ENCODE results near the gene SLC6A12. TPM values are rescaled to one million over a fixed set of nuclear protein-coding genes. Genes with fewer than 3 reads are reported as not detected.

SLC6A12 gene
- total and polyA plus RNA-seq, 9 of the 15 experiments (the other 6 are each of a cell fraction or from before 2014, with no cell fraction given) = not detected

- H3K4me2 ChIP-seq (ENCODE audit: insufficient read depth, low read length) = no peak overlapping the region
- H3K36me3 ChIP-seq (ENCODE audit: control insufficient read depth, insufficient read depth, low read length) = no peaks in the 10 kb centered on the region
- H3K9ac ChIP-seq (ENCODE audit: insufficient read depth in 1 of 2, low read depth in 2 of 2, low read length in 2 of 2) = no peak overlapping the region
- ATAC-seq (no peak; the same call in 2 of the 3 replicates), FAIRE-seq (no peak), DNase-seq (ENCODE audit: extremely low read depth in 1 of 4, low spot score in 3 of 4) (no peak)
- POLR2A ChIA-PET = interaction anchor here (0.6 to 1.1 kb wide), 2 partner anchors 10 to 59 kb away, joined by 3 read pairs; no protein-coding TSS in a partner anchor
- no peaks in the 10 kb centered on the region for H3K9me3 ChIP-seq (replicated peaks; ENCODE audit: control insufficient read depth, insufficient read depth, low read depth, low read length)
- no peaks in the 10 kb centered on the region for H3K79me2 ChIP-seq (ENCODE audit: control insufficient read depth, insufficient read depth, low read length)
- H3K4me1 ChIP-seq (replicated peaks in 1 of 2; ENCODE audit: control insufficient read depth in 2 of 2, insufficient read depth in 2 of 2, low read length in 2 of 2) = no peaks in the 10 kb centered on the region; a peak in 1 of 5 replicates
- BruUV-seq (replicated peaks) = no TSS peak
- peaks cover 32 to 78% of the 10 kb centered on the region in 2 experiments for H3K27me3 ChIP-seq (ENCODE audit: control insufficient read depth in 2 of 2, insufficient read depth in 2 of 2, low read length in 2 of 2)
- 3% methylated on average over 13 of the region's 16 CpGs for WGBS (ENCODE audit: insufficient coverage, low coverage, missing lambda C conversion rate)
- intact Hi-C loops (cut with micrococcal nuclease) = no loop called here
- H4K20me1 ChIP-seq (replicated peaks; ENCODE audit: control insufficient read depth, insufficient read depth, low read length) = no peaks in the 10 kb centered on the region
- in situ Hi-C loops (cut with MboI) = no loop called here
- no peak overlapping the region for H2AFZ ChIP-seq (ENCODE audit: low read depth, low read length)
- CTCF ChIA-PET (ENCODE audit: low intra/inter-chr PET ratio) = no interaction called here
- H3K9me1 ChIP-seq (ENCODE audit: control insufficient read depth, insufficient read depth, low read length) = no peaks in the 10 kb centered on the region
- no peak overlapping the region for H3K4me3 ChIP-seq
- H3K27ac ChIP-seq (ENCODE audit: extremely low read depth, low read depth, low read length) = no peak overlapping the region
- TF ChIP-seq HES1 (IDR thresholded peaks at IDR 0.05; ENCODE audit: low read depth) (no peak), PYGO2 (tag; IDR thresholded peaks at IDR 0.05) (no peak), HNRNPUL1 (IDR thresholded peaks at IDR 0.05; ENCODE audit: low read length) (no peak), LEF1 (IDR thresholded peaks at IDR 0.05) (no peak), ZFP36 (IDR thresholded peaks at IDR 0.05; ENCODE audit: low read depth, low read length, partially characterized antibody) (no peak), NR3C1 (CRISPR knock-in tag; IDR thresholded peaks at IDR 0.05) (no peak), NKRF (IDR thresholded peaks at IDR 0.05; ENCODE audit: borderline replicate concordance) (no peak), ZNF408 (CRISPR knock-in tag; IDR thresholded peaks at IDR 0.05; ENCODE audit: low read depth) (no peak), POLR2H (tag; IDR thresholded peaks at IDR 0.05; ENCODE audit: low read depth) (no peak), GATA2 (CRISPR knock-in tag; IDR thresholded peaks at IDR 0.05) (no peak), ZFX (CRISPR knock-in tag; IDR thresholded peaks at IDR 0.05) (no peak), ARID4B (CRISPR knock-in tag; IDR thresholded peaks at IDR 0.05) (no peak), RBM22 (IDR thresholded peaks at IDR 0.05; ENCODE audit: low read depth, low read length, poor library complexity, severe bottlenecking) (no peak)
Observed at GRCh38 chr12:210277-211141, 3.4 kb downstream of the SLC6A12 start.
